G401 (cell line): Measurements from ENCODE around the gene POLR3GL. TPM values are rescaled to one million over a fixed set of nuclear protein-coding genes. Genes with fewer than 3 reads are reported as not detected.

Experiments
- total RNA-seq: library from RNA; depleted of rRNA; stranded (reverse); fragments of >200 nt; shearing (Covaris generic); gene quantifications from 2 replicates; pipeline ENCODE4 v1.2.3, GENCODE V29; 2014; rRNA removed

Gene POLR3GL
- total RNA-seq, 1 experiment from 2014 or later = 13.5 TPM

Other genes with a start within 250 kb of the POLR3GL start
- gene CD160, start 245.2 kb upstream of the POLR3GL start, total RNA-seq = not detected in 2 replicates
- 8.6 and 8.9 TPM in 2 replicates for gene RNF115, start 140.6 kb upstream of the POLR3GL start, total RNA-seq
- gene POLR3C, start 140.5 kb upstream of the POLR3GL start, total RNA-seq = 12.0 and 28.1 TPM in 2 replicates
- 3.1 and 3.6 TPM in 2 replicates for gene NUDT17, start 119.1 kb upstream of the POLR3GL start, total RNA-seq
- gene PIAS3, start 105.6 kb upstream of the POLR3GL start, total RNA-seq = 10.3 and 14.1 TPM in 2 replicates
- not detected in 2 replicates for gene ANKRD35, start 78.8 kb upstream of the POLR3GL start, total RNA-seq
- 0.27 and 0.74 TPM in 2 replicates for gene ITGA10, start 54.6 kb upstream of the POLR3GL start, total RNA-seq
- 18.2 and 31.9 TPM in 2 replicates for gene PEX11B, start 46.0 kb upstream of the POLR3GL start, total RNA-seq
- 86.0 and 117 TPM in 2 replicates for gene RBM8A, start 37.2 kb upstream of the POLR3GL start, total RNA-seq
- gene LIX1L, start 6.7 kb upstream of the POLR3GL start, total RNA-seq = 31.7 and 32.1 TPM in 2 replicates
- 2.5 and 16.1 TPM in 2 replicates for gene ANKRD34A, start 115 bp upstream of the POLR3GL start, total RNA-seq
- gene TXNIP, start 31.9 kb downstream of the POLR3GL start, total RNA-seq = 1.8 and 4.7 TPM in 2 replicates
- not detected in 2 replicates for gene HJV, start 57.0 kb downstream of the POLR3GL start, total RNA-seq
- gene NBPF10, start 180.1 kb downstream of the POLR3GL start, total RNA-seq = 0.20 and 0.55 TPM in 2 replicates